K562 (cell line): ENCODE measurements around the gene CHRNE. TPM values are rescaled to one million over a fixed set of nuclear protein-coding genes. Genes with fewer than 3 reads are reported as not detected.

ENCODE experiments used
- ESRRA ChIP-seq: fragments of 450-650 bp; IDR thresholded peaks from 2 replicates; pipeline ENCODE4 v1.6.1; 2014; ENCODE audit warnings: low read depth, mild to moderate bottlenecking, moderate library complexity, borderline replicate concordance
- ETV5 ChIP-seq: sonication (generic); formaldehyde crosslinking; IDR thresholded peaks from 2 replicates; pipeline ENCODE4 v1.4.0; 2020; ENCODE audit warnings: low read depth, mild to moderate bottlenecking, missing genetic modification reagents
- HMG20A ChIP-seq: fragments of 450-650 bp; formaldehyde crosslinking; conservative IDR thresholded peaks from 2 replicates; pipeline ENCODE4 v1.4.0; 2020; ENCODE audit warnings: mild to moderate bottlenecking, mixed read lengths
- MIER1 ChIP-seq: fragments of 450-650 bp; IDR thresholded peaks from 2 replicates; pipeline ENCODE4 v1.6.1; 2016; ENCODE audit warnings: antibody characterized with exemption, mild to moderate bottlenecking, low read depth
- RB1 ChIP-seq: fragments of 450-650 bp; IDR thresholded peaks from 2 replicates; pipeline ENCODE4 v1.6.1; 2017; ENCODE audit warnings: low read depth, mild to moderate bottlenecking
- STAT5B ChIP-seq: fragments of 250-450 bp; sonication (Bioruptor Pico); IDR thresholded peaks from 2 replicates; pipeline ENCODE4 v1.8.0; 2021; ENCODE audit warnings: mild to moderate bottlenecking, inconsistent platforms
- TEAD1 ChIP-seq, 2 experiments: fragments of 450-650 bp in 1 of 2; sonication (generic) in 1 of 2; formaldehyde crosslinking; IDR thresholded peaks; 2 replicates each; pipeline versions ENCODE4 v1.4.0 to v1.8.0; 2020 to 2022; ENCODE audit warnings: mild to moderate bottlenecking in 2 of 2, missing genetic modification reagents in 1 of 2
- TFE3 ChIP-seq: fragments of 450-650 bp; formaldehyde crosslinking; IDR thresholded peaks from 2 replicates; pipeline ENCODE4 v1.4.0; 2020; ENCODE audit warnings: mild to moderate bottlenecking, mixed read lengths
- ZBTB2 ChIP-seq: fragments of 450-650 bp; IDR thresholded peaks from 2 replicates; pipeline ENCODE4 v1.6.1; 2016; ENCODE audit warnings: antibody characterized with exemption
- ZBTB43 ChIP-seq: sonication (generic); formaldehyde crosslinking; IDR thresholded peaks from 2 replicates; pipeline ENCODE4 v1.8.0; 2023; ENCODE audit warnings: mild to moderate bottlenecking, missing genetic modification reagents
- ZBTB49 ChIP-seq: sonication (generic); formaldehyde crosslinking; IDR thresholded peaks from 2 replicates; pipeline ENCODE4 v1.8.0; 2022; ENCODE audit warnings: missing genetic modification reagents, mild to moderate bottlenecking, borderline replicate concordance
- ZHX1 ChIP-seq: fragments of 150-350 bp; conservative IDR thresholded peaks from 2 replicates; pipeline ENCODE4 v1.6.1; 2014; ENCODE audit warnings: low read length
- ZNF12 ChIP-seq: sonication (generic); formaldehyde crosslinking; IDR thresholded peaks from 2 replicates; pipeline ENCODE4 v1.4.0; 2020; ENCODE audit warnings: mild to moderate bottlenecking, missing genetic modification reagents
- ZNF280A ChIP-seq: fragments of 450-650 bp; IDR thresholded peaks from 2 replicates; pipeline ENCODE4 v1.6.1; 2018; ENCODE audit warnings: mild to moderate bottlenecking, low read depth; ENCODE audit not compliant: partially characterized antibody
- ZNF384 ChIP-seq: IDR thresholded peaks from 2 replicates; pipeline ENCODE4 v1.6.1; 2012; ENCODE audit warnings: low read depth, low read length, improper control_type of control experiment
- ZNF75A ChIP-seq: fragments of 450-650 bp; formaldehyde crosslinking; IDR thresholded peaks from 2 replicates; pipeline ENCODE4 v1.4.0; 2020; ENCODE audit warnings: mild to moderate bottlenecking
- polyA plus RNA-seq, 8 experiments: library from polyadenylated mRNA; depleted of rRNA in 4 of 8; stranded (reverse) in 5 of 8; unstranded in 3 of 8; fragments of >200 nt; fragmentation: Nextera tagmentation in 2 of 8; fragmentation: Illumina TruSeq in 1 of 8; extraction: Ambion mirVana in 2 of 8; extraction: Trizol in 1 of 8; gene quantifications; 2 replicates each; pipeline versions ENCODE4 v1.2.1 to v1.2.3, GENCODE V29; 2011 to 2014; ENCODE audit warnings: inconsistent platforms in 1 of 8, missing spikeins in 1 of 8
- total RNA-seq, 7 experiments: library from RNA; depleted of rRNA in 6 of 7; stranded (reverse); fragments of >200 nt in 6 of 7; fragmentation: Illumina TruSeq in 2 of 7; extraction: Trizol in 2 of 7; gene quantifications; 2 replicates each; pipeline versions ENCODE4 v1.2.1 to v1.2.3, GENCODE V29; 2011 to 2021; ENCODE audit warnings: low replicate concordance in 1 of 7

CHRNE gene
- total and polyA plus RNA-seq, 9 of the 15 experiments (the other 6 are each of a cell fraction or from before 2014, with no cell fraction given), result not detected

- TF ChIP-seq TFE3 (CRISPR knock-in tag), result no peak
- 0 out of 2 replicates have a peak, but pooled peaks have one; percentile 61 for TF ChIP-seq ZNF12 (CRISPR knock-in tag)
- no peak for TF ChIP-seq ZHX1
- no peak for TF ChIP-seq ESRRA
- no peak for TF ChIP-seq ZNF75A
- 0 out of 4 replicates have a peak, but pooled peaks of 1 of the 2 experiments have one; percentile 39 for TF ChIP-seq TEAD1 (CRISPR knock-in tag; IDR thresholded peaks at IDR 0.05)
- no peak for TF ChIP-seq STAT5B (CRISPR knock-in tag)
- peak; percentile 34; the same call in 1 of the 2 replicates for TF ChIP-seq RB1
- TF ChIP-seq ZNF280A, result no peak
- TF ChIP-seq HMG20A (CRISPR knock-in tag), result no peak
- TF ChIP-seq ZBTB49 (CRISPR knock-in tag), result no peak
- TF ChIP-seq MIER1, result no peak
- TF ChIP-seq ZBTB43 (CRISPR knock-in tag), result no peak
- TF ChIP-seq ETV5 (CRISPR knock-in tag), result no peak
- no peak for TF ChIP-seq ZNF384
- TF ChIP-seq ZBTB2, result no peak
Observed at GRCh38 chr17:4948166-4948930, 45.5 kb upstream of the CHRNE start, which contains the start of gene PFN1 (continued).
